ENCODE results near the gene ROR2. TPM values are rescaled to one million over a fixed set of nuclear protein-coding genes. Genes with fewer than 3 reads are reported as not detected.

The ROR2 gene
- total RNA-seq, 1 donor from 2014 or later: 0.74 TPM

- Histone ChIP-seq H3K9me3 (replicated peaks) (peaks cover 3% of the 10 kb centered on the region), H3K27me3 (ENCODE audit: low read depth) (peaks cover 10% of the 10 kb centered on the region), H3K27ac (replicated peaks) (no peak overlapping the region), H3K36me3 (no peaks in the 10 kb centered on the region), H3K4me1 (no peaks in the 10 kb centered on the region), H3K4me3 (no peak overlapping the region)
- no peak for TF ChIP-seq CTCF (IDR thresholded peaks at IDR 0.05; ENCODE audit: borderline replicate concordance)
- intact Hi-C loops (cut with micrococcal nuclease): no loop called here
- no peak for DNase-seq
Measured at GRCh38 chr9:91753711-91754110, 196.3 kb downstream of the ROR2 start.

- no peaks in the 10 kb centered on the region for H3K27me3 ChIP-seq (ENCODE audit: low read depth)
- no peak overlapping the region for H3K4me3 ChIP-seq
- no peak for TF ChIP-seq CTCF (IDR thresholded peaks at IDR 0.05; ENCODE audit: borderline replicate concordance)
- intact Hi-C loops (cut with micrococcal nuclease): no loop called here
- no peak for DNase-seq
- H3K9me3 ChIP-seq (replicated peaks): no peaks in the 10 kb centered on the region
- no peaks in the 10 kb centered on the region for H3K36me3 ChIP-seq
- H3K27ac ChIP-seq (replicated peaks): no peak overlapping the region
- no peaks in the 10 kb centered on the region for H3K4me1 ChIP-seq
Measured at GRCh38 chr9:91751922-91752321, 198.1 kb downstream of the ROR2 start.

GRCh38 chr9:91750343-91750742 is 199.7 kb downstream of the ROR2 start:
- intact Hi-C loops (cut with micrococcal nuclease): no loop called here
- Histone ChIP-seq H3K9me3 (replicated peaks) (no peaks in the 10 kb centered on the region), H3K4me3 (no peak overlapping the region), H3K27me3 (ENCODE audit: low read depth) (no peaks in the 10 kb centered on the region), H3K36me3 (no peaks in the 10 kb centered on the region), H3K27ac (replicated peaks) (no peak overlapping the region), H3K4me1 (no peaks in the 10 kb centered on the region)
- TF ChIP-seq CTCF (IDR thresholded peaks at IDR 0.05; ENCODE audit: borderline replicate concordance): no peak
- DNase-seq: no peak

GRCh38 chr9:91746904-91747303 is 203.1 kb downstream of the ROR2 start:
- DNase-seq: no peak
- H3K4me1 ChIP-seq: no peaks in the 10 kb centered on the region
- H3K36me3 ChIP-seq: no peaks in the 10 kb centered on the region
- TF ChIP-seq CTCF (IDR thresholded peaks at IDR 0.05; ENCODE audit: borderline replicate concordance): no peak
- no peaks in the 10 kb centered on the region for H3K9me3 ChIP-seq (replicated peaks)
- intact Hi-C loops (cut with micrococcal nuclease): no loop called here
- H3K27me3 ChIP-seq (ENCODE audit: low read depth): no peaks in the 10 kb centered on the region
- H3K4me3 ChIP-seq: no peak overlapping the region
- H3K27ac ChIP-seq (replicated peaks): no peak overlapping the region

- H3K27ac ChIP-seq (replicated peaks): no peak overlapping the region
- no peaks in the 10 kb centered on the region for H3K9me3 ChIP-seq (replicated peaks)
- intact Hi-C loops (cut with micrococcal nuclease): no loop called here
- DNase-seq: no peak
- no peaks in the 10 kb centered on the region for H3K27me3 ChIP-seq (ENCODE audit: low read depth)
- H3K4me1 ChIP-seq: no peaks in the 10 kb centered on the region
- no peaks in the 10 kb centered on the region for H3K36me3 ChIP-seq
- no peak for TF ChIP-seq CTCF (IDR thresholded peaks at IDR 0.05; ENCODE audit: borderline replicate concordance)
- H3K4me3 ChIP-seq: no peak overlapping the region
Measured at GRCh38 chr9:91746357-91746756, 203.7 kb downstream of the ROR2 start.

- no peaks in the 10 kb centered on the region for H3K9me3 ChIP-seq (replicated peaks)
- H3K27ac ChIP-seq (replicated peaks): no peak overlapping the region
- DNase-seq: no peak
- intact Hi-C loops (cut with micrococcal nuclease): no loop called here
- no peak for TF ChIP-seq CTCF (IDR thresholded peaks at IDR 0.05; ENCODE audit: borderline replicate concordance)
- no peaks in the 10 kb centered on the region for H3K36me3 ChIP-seq
- no peak overlapping the region for H3K4me3 ChIP-seq
- no peaks in the 10 kb centered on the region for H3K27me3 ChIP-seq (ENCODE audit: low read depth)
- H3K4me1 ChIP-seq: no peaks in the 10 kb centered on the region
Measured at GRCh38 chr9:91744114-91744513, 205.9 kb downstream of the ROR2 start.

All from left ventricle myocardium inferior (tissue), 1 donor.